HEK293 (cell line): Measurements from ENCODE around the gene CDH23.
A peak's percentile ranks its signal among the peaks of the same experiment; 100 is the strongest.

Source experiments
- CTCF ChIA-PET: fragments of 350-600 bp; formaldehyde crosslinking; extraction: SDS; loops from one replicate; lab custom pipeline; 2021; ENCODE audit warnings: antibody characterized with exemption; lab: Yijun Ruan, JAX
- POLR2A ChIA-PET: fragments of 300-600 bp; formaldehyde crosslinking; extraction: SDS; loops from one replicate; lab custom pipeline; 2020; ENCODE audit warnings: antibody characterized with exemption, inconsistent platforms; lab: Yijun Ruan, JAX
- H3K27ac ChIP-seq: fragments of 200-500 bp; sonication (Bioruptor generic); 2 replicates; pipeline ENCODE4 v1.5.1; 2014; ENCODE audit warnings: low read depth, low read length, control low read depth, inconsistent platforms; ENCODE audit errors: extremely low read depth
- H3K36me3 ChIP-seq, 2 experiments: fragments of 200-500 bp in 1 of 2; sonication (Bioruptor generic) in 1 of 2; 1 replicate in 1 of 2; 2 replicates in 1 of 2; pipeline ENCODE4 v1.5.1; 2014 to 2017; ENCODE audit warnings: inconsistent platforms in 2 of 2, low read length in 2 of 2; ENCODE audit not compliant: control insufficient read depth in 2 of 2, insufficient read depth in 1 of 2
- H3K4me1 ChIP-seq: fragments of 200-500 bp; sonication (Bioruptor generic); 2 replicates; pipeline ENCODE4 v1.5.1; 2014; ENCODE audit warnings: mild to moderate bottlenecking, low read length, inconsistent platforms; ENCODE audit not compliant: control insufficient read depth, insufficient read depth
- H3K4me3 ChIP-seq: 2 replicates; pipeline ENCODE4 v1.5.1; 2011; ENCODE audit warnings: low read depth, mild to moderate bottlenecking, control low read depth, low read length, moderate library complexity
- H3K9me3 ChIP-seq: fragments of 200-500 bp; sonication (Bioruptor generic); 2 replicates; pipeline ENCODE4 v1.5.1; 2014; ENCODE audit warnings: low read depth, low read length, inconsistent platforms; ENCODE audit not compliant: control insufficient read depth, insufficient read depth
- EGR2 ChIP-seq: fragments of 450-650 bp; formaldehyde crosslinking; IDR thresholded peaks from 2 replicates; pipeline ENCODE4 v1.5.1; 2016; ENCODE audit warnings: low read depth, missing biosample characterization, missing genetic modification characterization
- GLIS1 ChIP-seq: fragments of 450-650 bp; formaldehyde crosslinking; IDR thresholded peaks from 2 replicates; pipeline ENCODE4 v1.5.1; 2016; ENCODE audit warnings: missing biosample characterization, missing genetic modification characterization
- SP7 ChIP-seq: fragments of 450-650 bp; formaldehyde crosslinking; IDR thresholded peaks from 2 replicates; pipeline ENCODE4 v1.5.1; 2016; ENCODE audit warnings: missing biosample characterization, missing genetic modification characterization
- ZBTB11 ChIP-seq: fragments of 450-650 bp; formaldehyde crosslinking; conservative IDR thresholded peaks from 2 replicates; pipeline ENCODE4 v1.5.1; 2016; ENCODE audit warnings: low read depth, missing biosample characterization, missing genetic modification characterization
- ZFHX2 ChIP-seq: fragments of 450-650 bp; formaldehyde crosslinking; conservative IDR thresholded peaks from 2 replicates; pipeline ENCODE4 v1.5.1; 2016; ENCODE audit warnings: missing biosample characterization, missing genetic modification characterization
- ZIC2 ChIP-seq: fragments of 450-650 bp; formaldehyde crosslinking; IDR thresholded peaks from 2 replicates; pipeline ENCODE4 v1.5.1; 2016; ENCODE audit warnings: missing biosample characterization, missing genetic modification characterization
- ZNF23 ChIP-seq: fragments of 450-650 bp; formaldehyde crosslinking; IDR thresholded peaks from 2 replicates; pipeline ENCODE4 v1.5.1; 2016; ENCODE audit warnings: missing biosample characterization, missing genetic modification characterization, borderline replicate concordance
- ZNF302 ChIP-seq: fragments of 450-650 bp; formaldehyde crosslinking; IDR thresholded peaks from 2 replicates; pipeline ENCODE4 v1.5.1; 2016; ENCODE audit warnings: missing biosample characterization, missing genetic modification characterization, low read depth
- ZNF366 ChIP-seq: fragments of 450-650 bp; formaldehyde crosslinking; conservative IDR thresholded peaks from 2 replicates; pipeline ENCODE4 v1.5.1; 2016; ENCODE audit warnings: missing biosample characterization, missing genetic modification characterization
- ZNF37A ChIP-seq: fragments of 450-650 bp; IDR thresholded peaks from 2 replicates; pipeline ENCODE4 v1.5.1; 2018; ENCODE audit warnings: missing biosample characterization, missing genetic modification characterization
- ZNF391 ChIP-seq: fragments of 450-650 bp; formaldehyde crosslinking; IDR thresholded peaks from 2 replicates; pipeline ENCODE4 v1.5.1; 2016; ENCODE audit warnings: low read depth, missing biosample characterization, missing genetic modification characterization, borderline replicate concordance
- ZNF423 ChIP-seq: fragments of 450-650 bp; formaldehyde crosslinking; IDR thresholded peaks from 2 replicates; pipeline ENCODE4 v1.5.1; 2016; ENCODE audit warnings: missing biosample characterization, missing genetic modification characterization
- ZNF473 ChIP-seq: fragments of 450-650 bp; formaldehyde crosslinking; IDR thresholded peaks from 2 replicates; pipeline ENCODE4 v1.5.1; 2017; ENCODE audit warnings: missing biosample characterization, missing genetic modification characterization
- ZNF530 ChIP-seq: fragments of 450-650 bp; formaldehyde crosslinking; IDR thresholded peaks from 2 replicates; pipeline ENCODE4 v1.5.1; 2016; ENCODE audit warnings: low read depth, missing biosample characterization, missing genetic modification characterization
- ZNF560 ChIP-seq: fragments of 450-650 bp; formaldehyde crosslinking; IDR thresholded peaks from 2 replicates; pipeline ENCODE4 v1.5.1; 2017; ENCODE audit warnings: missing biosample characterization, missing genetic modification characterization, borderline replicate concordance
- ZNF561 ChIP-seq: fragments of 450-650 bp; IDR thresholded peaks from 2 replicates; pipeline ENCODE4 v1.5.1; 2018; ENCODE audit warnings: missing biosample characterization, missing genetic modification characterization, borderline replicate concordance
- ZNF830 ChIP-seq: fragments of 450-650 bp; IDR thresholded peaks from 2 replicates; pipeline ENCODE4 v1.5.0; 2018; ENCODE audit warnings: missing biosample characterization, missing genetic modification characterization, low read depth, mild to moderate bottlenecking, moderate library complexity
- TF ChIP-seq, protein P1 (sequence below): fragments of 450-650 bp; formaldehyde crosslinking; IDR thresholded peaks from 2 replicates; pipeline ENCODE4 v1.5.1; 2016; ENCODE audit warnings: missing biosample characterization, missing genetic modification characterization
- TF ChIP-seq, protein P2 (sequence below): fragments of 450-650 bp; formaldehyde crosslinking; IDR thresholded peaks from 2 replicates; pipeline ENCODE4 v1.5.1; 2016; ENCODE audit warnings: missing biosample characterization, missing genetic modification characterization

Gene CDH23

GRCh38 chr10:71587941-71588573, 191.3 kb downstream of the CDH23 start:
- Histone ChIP-seq H3K27ac (no peak overlapping the region), H3K4me3 (no peak overlapping the region), H3K9me3 (no peaks in the 10 kb centered on the region), H3K4me1 (0 out of 2 replicates have a peak, but pooled peaks cover 3% of the 10 kb centered on the region), H3K36me3 (no peaks in the 10 kb centered on the region)
- TF ChIP-seq ZNF23 (tag by site-specific recombination), result no peak
- peak; percentile 90 for TF ChIP-seq GLIS1 (tag by site-specific recombination)
- peak; percentile 84 for TF ChIP-seq EGR2
- 0 out of 2 replicates have a peak, but pooled peaks have one; percentile 19 for TF ChIP-seq SP7 (tag by site-specific recombination)
- TF ChIP-seq ZNF366 (tag by site-specific recombination), result no peak
- TF ChIP-seq, protein P1, sequence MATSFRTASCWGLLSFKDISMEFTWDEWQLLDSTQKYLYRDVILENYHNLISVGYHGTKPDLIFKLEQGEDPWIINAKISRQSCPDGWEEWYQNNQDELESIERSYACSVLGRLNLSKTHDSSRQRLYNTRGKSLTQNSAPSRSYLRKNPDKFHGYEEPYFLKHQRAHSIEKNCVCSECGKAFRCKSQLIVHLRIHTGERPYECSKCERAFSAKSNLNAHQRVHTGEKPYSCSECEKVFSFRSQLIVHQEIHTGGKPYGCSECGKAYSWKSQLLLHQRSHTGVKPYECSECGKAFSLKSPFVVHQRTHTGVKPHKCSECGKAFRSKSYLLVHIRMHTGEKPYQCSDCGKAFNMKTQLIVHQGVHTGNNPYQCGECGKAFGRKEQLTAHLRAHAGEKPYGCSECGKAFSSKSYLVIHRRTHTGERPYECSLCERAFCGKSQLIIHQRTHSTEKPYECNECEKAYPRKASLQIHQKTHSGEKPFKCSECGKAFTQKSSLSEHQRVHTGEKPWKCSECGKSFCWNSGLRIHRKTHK (tag by site-specific recombination), result no peak
- no peak for TF ChIP-seq ZNF530 (tag by site-specific recombination)
- TF ChIP-seq ZNF391 (tag by site-specific recombination), result no peak
- peak; percentile 85 for TF ChIP-seq ZFHX2
- TF ChIP-seq ZBTB11 (tag by site-specific recombination), result no peak
- TF ChIP-seq ZNF423 (tag by site-specific recombination), result peak; percentile 51; the same call in 1 of the 2 replicates
- TF ChIP-seq ZNF473 (tag by site-specific recombination), result no peak
- peak; percentile 99 for TF ChIP-seq ZIC2 (tag by site-specific recombination)
- CTCF ChIA-PET, result interaction anchor here (0.9 to 3.2 kb wide), 4 partner anchors 18 to 121 kb away, joined by 3 to 15 read pairs (median 6); no protein-coding TSS in a partner anchor
- POLR2A ChIA-PET, result no interaction called here

DNA sequence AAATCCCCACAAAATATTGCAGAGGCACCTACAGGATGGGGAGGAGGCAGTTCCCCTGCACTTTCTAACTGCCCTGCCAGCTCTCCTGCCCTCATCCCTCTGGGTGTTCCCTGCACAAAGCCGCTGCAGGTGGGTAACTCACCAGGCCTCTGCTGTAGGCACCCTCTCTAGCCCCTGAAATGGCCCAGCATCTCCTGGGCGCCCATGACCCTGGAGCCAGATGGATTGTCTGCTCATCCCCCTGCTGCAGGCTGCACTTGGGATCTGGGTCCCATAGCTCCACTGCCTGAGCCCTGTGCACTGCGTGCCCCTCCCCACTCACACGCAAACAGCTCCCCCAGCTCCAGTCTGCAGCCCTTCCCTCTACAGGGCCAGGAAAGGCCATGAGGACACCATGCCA, 192.0 kb downstream of the CDH23 start:
- ChIA-PET CTCF (interaction anchor here (1.0 to 2.6 kb wide), 2 partner anchors 19 to 20 kb away, joined by 4 to 10 read pairs; no protein-coding TSS in a partner anchor), POLR2A (interaction anchor here (0.9 kb wide), 1 partner anchor 9 kb away, joined by 3 read pairs; no protein-coding TSS in a partner anchor)
- Histone ChIP-seq H3K36me3 (no peaks in the 10 kb centered on the region), H3K27ac (no peak overlapping the region), H3K4me3 (no peak overlapping the region), H3K9me3 (no peaks in the 10 kb centered on the region), H3K4me1 (0 out of 2 replicates have a peak, but pooled peaks cover 3% of the 10 kb centered on the region)
- no peak for TF ChIP-seq ZNF830
- TF ChIP-seq, protein P2, sequence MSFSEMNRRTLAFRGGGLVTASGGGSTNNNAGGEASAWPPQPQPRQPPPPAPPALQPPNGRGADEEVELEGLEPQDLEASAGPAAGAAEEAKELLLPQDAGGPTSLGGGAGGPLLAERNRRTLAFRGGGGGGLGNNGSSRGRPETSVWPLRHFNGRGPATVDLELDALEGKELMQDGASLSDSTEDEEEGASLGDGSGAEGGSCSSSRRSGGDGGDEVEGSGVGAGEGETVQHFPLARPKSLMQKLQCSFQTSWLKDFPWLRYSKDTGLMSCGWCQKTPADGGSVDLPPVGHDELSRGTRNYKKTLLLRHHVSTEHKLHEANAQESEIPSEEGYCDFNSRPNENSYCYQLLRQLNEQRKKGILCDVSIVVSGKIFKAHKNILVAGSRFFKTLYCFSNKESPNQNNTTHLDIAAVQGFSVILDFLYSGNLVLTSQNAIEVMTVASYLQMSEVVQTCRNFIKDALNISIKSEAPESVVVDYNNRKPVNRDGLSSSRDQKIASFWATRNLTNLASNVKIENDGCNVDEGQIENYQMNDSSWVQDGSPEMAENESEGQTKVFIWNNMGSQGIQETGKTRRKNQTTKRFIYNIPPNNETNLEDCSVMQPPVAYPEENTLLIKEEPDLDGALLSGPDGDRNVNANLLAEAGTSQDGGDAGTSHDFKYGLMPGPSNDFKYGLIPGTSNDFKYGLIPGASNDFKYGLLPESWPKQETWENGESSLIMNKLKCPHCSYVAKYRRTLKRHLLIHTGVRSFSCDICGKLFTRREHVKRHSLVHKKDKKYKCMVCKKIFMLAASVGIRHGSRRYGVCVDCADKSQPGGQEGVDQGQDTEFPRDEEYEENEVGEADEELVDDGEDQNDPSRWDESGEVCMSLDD (tag by site-specific recombination), result no peak
- TF ChIP-seq ZNF560 (tag by site-specific recombination), result no peak
- TF ChIP-seq ZNF37A, result no peak
- TF ChIP-seq ZNF561 (tag by site-specific recombination), result no peak
- TF ChIP-seq ZNF302, result no peak
